ENCODE data around the gene COL28A1.

DNA sequence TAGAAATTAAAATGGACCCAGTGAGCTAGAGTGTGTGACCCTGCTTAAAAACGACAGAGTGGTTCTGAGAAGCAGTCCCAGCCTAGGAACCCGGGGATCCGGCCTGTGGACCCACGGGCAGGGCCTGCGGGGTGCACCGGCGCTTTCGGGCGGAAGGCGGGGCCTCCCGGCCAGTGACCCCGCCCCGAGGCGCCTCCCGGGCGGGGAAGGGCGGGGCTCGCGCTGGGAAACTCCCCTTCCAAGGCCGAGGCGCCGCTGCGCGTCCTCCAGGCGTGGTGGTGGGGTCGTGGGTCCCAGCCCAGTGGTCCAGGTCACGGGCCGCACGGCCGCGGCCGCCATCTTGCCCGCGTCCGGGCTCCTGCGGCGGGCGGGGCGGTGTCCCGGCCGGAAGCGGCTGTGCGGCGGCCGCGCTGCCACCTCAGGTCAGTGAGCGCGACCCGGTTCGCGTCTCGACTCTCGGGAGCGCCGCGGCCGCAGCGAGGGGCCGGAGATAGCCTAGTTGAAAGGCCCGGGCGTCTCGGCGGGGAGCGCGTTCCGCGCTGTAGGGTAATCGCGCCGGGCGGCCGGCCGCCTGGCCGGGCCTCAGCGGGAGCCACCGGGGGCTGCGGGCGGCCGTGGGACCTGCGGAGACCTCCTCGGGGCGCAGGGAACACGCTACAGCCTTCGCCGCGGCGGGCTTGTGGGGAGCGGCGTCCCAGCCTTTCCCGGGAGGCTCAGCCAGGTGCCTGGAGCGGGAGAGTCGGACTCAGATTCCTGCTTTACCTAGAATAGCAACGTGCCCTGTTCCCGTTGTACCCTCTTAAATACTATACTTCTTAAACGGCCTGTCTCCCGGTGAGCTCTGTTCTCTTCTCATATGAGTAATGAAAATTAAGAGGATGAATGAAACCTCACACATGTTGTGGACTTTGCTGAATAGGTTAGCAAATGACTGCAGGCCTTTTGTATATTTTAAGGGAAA is 31.3 kb upstream of the COL28A1 start, which contains the start of gene MIOS:
- TF ChIP-seq, protein P1, sequence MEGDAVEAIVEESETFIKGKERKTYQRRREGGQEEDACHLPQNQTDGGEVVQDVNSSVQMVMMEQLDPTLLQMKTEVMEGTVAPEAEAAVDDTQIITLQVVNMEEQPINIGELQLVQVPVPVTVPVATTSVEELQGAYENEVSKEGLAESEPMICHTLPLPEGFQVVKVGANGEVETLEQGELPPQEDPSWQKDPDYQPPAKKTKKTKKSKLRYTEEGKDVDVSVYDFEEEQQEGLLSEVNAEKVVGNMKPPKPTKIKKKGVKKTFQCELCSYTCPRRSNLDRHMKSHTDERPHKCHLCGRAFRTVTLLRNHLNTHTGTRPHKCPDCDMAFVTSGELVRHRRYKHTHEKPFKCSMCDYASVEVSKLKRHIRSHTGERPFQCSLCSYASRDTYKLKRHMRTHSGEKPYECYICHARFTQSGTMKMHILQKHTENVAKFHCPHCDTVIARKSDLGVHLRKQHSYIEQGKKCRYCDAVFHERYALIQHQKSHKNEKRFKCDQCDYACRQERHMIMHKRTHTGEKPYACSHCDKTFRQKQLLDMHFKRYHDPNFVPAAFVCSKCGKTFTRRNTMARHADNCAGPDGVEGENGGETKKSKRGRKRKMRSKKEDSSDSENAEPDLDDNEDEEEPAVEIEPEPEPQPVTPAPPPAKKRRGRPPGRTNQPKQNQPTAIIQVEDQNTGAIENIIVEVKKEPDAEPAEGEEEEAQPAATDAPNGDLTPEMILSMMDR (conservative IDR thresholded peaks at IDR 0.05; ENCODE audit: low read length), result no peak
- TF ChIP-seq EZH2phosphoT487 (IDR thresholded peaks at IDR 0.05; ENCODE audit: borderline replicate concordance), result no peak
